GM12878 (cell line): ENCODE results near the gene GPC3. TPM values are rescaled to one million over a fixed set of nuclear protein-coding genes. Genes with fewer than 3 reads are reported as not detected.

Source experiments
- ATAC-seq: fragments of 200-7000 bp; cut with Tn5 transposase; 3 replicates; pipeline ENCODE4 v1.9.1; 2020; ENCODE audit warnings: mild to moderate bottlenecking, moderate library complexity
- BruUV-seq: library from RNA; stranded (reverse); fragments of 400-500 nt; replicated peaks from 2 replicates; lab custom pipeline; 2021; lab: Mats Ljungman, UMichigan
- CTCF ChIA-PET: fragments of 300-600 bp; sonication (Branson Sonifier 250); formaldehyde crosslinking; extraction: SDS; loops from one replicate; lab custom pipeline; 2021; ENCODE audit warnings: inconsistent platforms; lab: Yijun Ruan, JAX
- POLR2A ChIA-PET: fragments of 350-600 bp; formaldehyde crosslinking; extraction: SDS; loops from one replicate; lab custom pipeline; 2021; ENCODE audit warnings: inconsistent platforms; lab: Charles Lee
- RAD21 ChIA-PET: fragments of 300-600 bp; sonication (Branson Sonifier 250); formaldehyde crosslinking; loops from one replicate; lab custom pipeline; 2023; ENCODE audit warnings: antibody characterized with exemption; ENCODE audit not compliant: unreplicated experiment; lab: Charles Lee
- SMC1A ChIA-PET: fragments of 300-600 bp; sonication (Branson Sonifier 250); formaldehyde crosslinking; loops from one replicate; lab custom pipeline; 2023; ENCODE audit not compliant: unreplicated experiment, uncharacterized antibody; lab: Charles Lee
- DNase-seq: peaks from one replicate; pipeline ENCODE4 v3.0.0-alpha.2; 2011; ENCODE audit warnings: low read depth, low spot score
- FAIRE-seq: peaks from 3 replicates; lab custom pipeline; 2011; peaks lifted over from hg19 to GRCh38; lab: Jason Lieb, UNC
- H2AFZ ChIP-seq: 2 replicates; pipeline ENCODE4 v1.6.0; 2011; ENCODE audit warnings: low read depth, low read length, control low read depth; ENCODE audit not compliant: control insufficient read depth
- H3K27ac ChIP-seq: 2 replicates; pipeline ENCODE4 v1.5.1; 2011; ENCODE audit warnings: control low read depth; ENCODE audit not compliant: control insufficient read depth, insufficient read depth
- H3K27me3 ChIP-seq, 2 experiments: replicated peaks in 1 of 2; 2 replicates each; pipeline versions ENCODE4 v1.6.0 to v1.6.1; 2011; ENCODE audit warnings: low read length in 1 of 2; ENCODE audit not compliant: control insufficient read depth in 2 of 2, insufficient read depth in 2 of 2
- H3K36me3 ChIP-seq, 2 experiments: 2 replicates each; pipeline ENCODE4 v1.5.1; 2011; ENCODE audit warnings: low read length in 1 of 2; ENCODE audit not compliant: control insufficient read depth in 2 of 2, insufficient read depth in 2 of 2
- H3K4me1 ChIP-seq: 2 replicates; pipeline ENCODE4 v1.6.1; 2011; ENCODE audit warnings: mild to moderate bottlenecking, low read length, moderate library complexity, mixed read lengths; ENCODE audit not compliant: control insufficient read depth, insufficient read depth
- H3K4me2 ChIP-seq: 2 replicates; pipeline ENCODE4 v1.6.0; 2011; ENCODE audit warnings: control low read depth; ENCODE audit not compliant: control insufficient read depth, insufficient read depth
- H3K4me3 ChIP-seq: fragments of 200-600 bp; sonication (generic); 2 replicates; pipeline ENCODE4 v1.5.1; 2016
- H3K79me2 ChIP-seq: 2 replicates; pipeline ENCODE4 v1.6.0; 2011; ENCODE audit warnings: low read length; ENCODE audit not compliant: control insufficient read depth, insufficient read depth
- H3K9ac ChIP-seq: 2 replicates; pipeline ENCODE4 v1.8.0; 2011; ENCODE audit warnings: low read length, control low read depth, mixed read lengths; ENCODE audit not compliant: control insufficient read depth, insufficient read depth
- H3K9me3 ChIP-seq: replicated peaks from 3 replicates; pipeline ENCODE4 v1.5.1; 2011; ENCODE audit warnings: mild to moderate bottlenecking, low read length; ENCODE audit not compliant: control insufficient read depth, insufficient read depth
- H4K20me1 ChIP-seq: 2 replicates; pipeline ENCODE4 v1.6.0; 2011; ENCODE audit not compliant: control insufficient read depth, insufficient read depth
- ASH2L ChIP-seq: fragments of 300-600, 200-600 bp; sonication (generic); IDR thresholded peaks from 2 replicates; pipeline ENCODE4 v1.6.1; 2017; ENCODE audit warnings: low read depth, mild to moderate bottlenecking, borderline replicate concordance
- FOS ChIP-seq: IDR thresholded peaks from 3 replicates; pipeline ENCODE4 v1.6.1; 2011; ENCODE audit warnings: borderline replicate concordance; ENCODE audit not compliant: insufficient read length; ENCODE audit errors: extremely low read depth
- HCFC1 ChIP-seq: fragments of 150-350 bp; IDR thresholded peaks from 2 replicates; pipeline ENCODE4 v1.6.1; 2014; ENCODE audit warnings: low read length
- HDAC6 ChIP-seq: fragments of 200-600 bp; sonication (generic); IDR thresholded peaks from one replicate; pipeline ENCODE4 v1.8.0; 2017; ENCODE audit warnings: antibody characterized with exemption; ENCODE audit not compliant: unreplicated experiment
- LARP7 ChIP-seq: fragments of 450-650 bp; IDR thresholded peaks from 2 replicates; pipeline ENCODE4 v1.6.1; 2017; ENCODE audit warnings: mild to moderate bottlenecking
- NFYA ChIP-seq: IDR thresholded peaks from 2 replicates; pipeline ENCODE4 v1.6.1; 2011; ENCODE audit warnings: low read depth, mild to moderate bottlenecking, low read length, improper control_type of control experiment, borderline replicate concordance
- POLR2A ChIP-seq: IDR thresholded peaks from 2 replicates; pipeline ENCODE4 v1.6.1; 2011; ENCODE audit warnings: low read depth, mild to moderate bottlenecking, low read length
- RFX5 ChIP-seq: IDR thresholded peaks from 2 replicates; pipeline ENCODE4 v1.6.1; 2011; ENCODE audit warnings: low read depth, low read length, improper control_type of control experiment
- ZBED1 ChIP-seq: IDR thresholded peaks from 2 replicates; pipeline ENCODE4 v1.6.1; 2016; ENCODE audit warnings: borderline replicate concordance
- ZNF24 ChIP-seq: fragments of 450-650 bp; IDR thresholded peaks from 2 replicates; pipeline ENCODE4 v1.6.1; 2017; ENCODE audit warnings: antibody characterized with exemption, mild to moderate bottlenecking
- ZZZ3 ChIP-seq: IDR thresholded peaks from 2 replicates; pipeline ENCODE4 v1.6.1; 2011; ENCODE audit warnings: low read depth; ENCODE audit not compliant: control insufficient read depth, insufficient read length
- WGBS: methylation state at CpG from one replicate; pipeline ENCODE4 v1.1.6; 2016; ENCODE audit warnings: low lambda C conversion rate; ENCODE audit not compliant: insufficient replicate concordance, insufficient coverage; ENCODE audit errors: missing lambda C conversion rate; 5-methylcytosine and 5-hydroxymethylcytosine counted together
- in situ Hi-C: fragments of 300-500 bp; cut with MboI; formaldehyde crosslinking; loops from 9 replicates; pipeline ENCODE4 v1.14.3; 2018; ENCODE audit warnings: mixed read lengths
- intact Hi-C: fragments of 100-400 bp; cut with micrococcal nuclease; formaldehyde crosslinking; loops from one replicate; pipeline ENCODE4 v1.14.2; 2022; ENCODE audit not compliant: unreplicated experiment
- polyA plus RNA-seq, 11 experiments: library from polyadenylated mRNA; depleted of rRNA in 4 of 11; unstranded in 6 of 11; stranded (reverse) in 5 of 11; fragments of >200 nt; fragmentation: Nextera tagmentation in 4 of 11; fragmentation: Illumina TruSeq in 1 of 11; extraction: Ambion mirVana in 4 of 11; extraction: Trizol in 1 of 11; gene quantifications; 1 replicate in 1 of 11; 2 replicates in 10 of 11; pipeline versions ENCODE4 v1.2.1 to v1.2.3, GENCODE V29; 2011 to 2016; ENCODE audit warnings: inconsistent platforms in 2 of 11, missing spikeins in 2 of 11, low read depth in 1 of 11
- total RNA-seq, 4 experiments: library from RNA; depleted of rRNA in 3 of 4; stranded (reverse); fragments of >200 nt in 3 of 4; fragmentation: Illumina TruSeq in 1 of 4; extraction: Trizol in 1 of 4; gene quantifications; 2 replicates each; pipeline versions ENCODE4 v1.2.1 to v1.2.3, GENCODE V29; 2013 to 2021
- TF ChIP-seq, protein P1 (sequence below): IDR thresholded peaks from 2 replicates; pipeline ENCODE4 v1.6.1; 2012; ENCODE audit warnings: low read depth, low read length, improper control_type of control experiment
- TF ChIP-seq, protein P2 (sequence below): fragments of 450-650 bp; IDR thresholded peaks from 2 replicates; pipeline ENCODE4 v1.6.1; 2016; ENCODE audit warnings: mild to moderate bottlenecking, moderate library complexity, borderline replicate concordance
- TF ChIP-seq, protein P3 (sequence below): fragments of 150-350 bp; IDR thresholded peaks from 2 replicates; pipeline ENCODE4 v1.6.1; 2016; ENCODE audit warnings: low read depth, low read length

GPC3 gene
- total and polyA plus RNA-seq, 10 of the 15 experiments (the other 5 are each of a cell fraction or from before 2014, with no cell fraction given): 0.09 to 0.82 TPM; not detected in 8

DNA sequence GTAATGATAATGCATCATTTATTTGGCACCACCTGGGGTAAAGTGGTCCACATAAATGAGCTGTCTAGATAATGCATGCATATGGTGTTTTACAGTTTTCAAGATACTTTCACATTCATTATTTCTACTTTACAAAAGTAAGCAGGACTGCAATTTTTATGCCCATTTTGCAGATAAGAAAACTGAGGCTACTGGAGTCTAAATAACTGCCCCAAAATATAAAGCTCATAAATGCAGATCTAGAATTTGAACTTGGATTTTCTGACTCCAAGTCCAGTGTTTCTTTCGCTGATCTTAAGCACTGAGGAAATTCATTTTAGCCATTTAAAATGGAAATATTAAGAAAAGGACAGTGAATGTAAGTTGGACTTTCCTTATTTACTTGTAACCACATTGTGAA is 36.5 kb downstream of the GPC3 start:
- Histone ChIP-seq H3K4me1 (no peaks in the 10 kb centered on the region), H3K79me2 (no peaks in the 10 kb centered on the region)
- no peak for FAIRE-seq
- TF ChIP-seq LARP7 (no peak), ZBED1 (no peak), HCFC1 (no peak), HDAC6 (no peak), ZZZ3 (no peak), ASH2L (no peak), ZNF24 (no peak), FOS (no peak), NFYA (no peak), RFX5 (no peak), POLR2A (no peak)
- TF ChIP-seq, protein P1, sequence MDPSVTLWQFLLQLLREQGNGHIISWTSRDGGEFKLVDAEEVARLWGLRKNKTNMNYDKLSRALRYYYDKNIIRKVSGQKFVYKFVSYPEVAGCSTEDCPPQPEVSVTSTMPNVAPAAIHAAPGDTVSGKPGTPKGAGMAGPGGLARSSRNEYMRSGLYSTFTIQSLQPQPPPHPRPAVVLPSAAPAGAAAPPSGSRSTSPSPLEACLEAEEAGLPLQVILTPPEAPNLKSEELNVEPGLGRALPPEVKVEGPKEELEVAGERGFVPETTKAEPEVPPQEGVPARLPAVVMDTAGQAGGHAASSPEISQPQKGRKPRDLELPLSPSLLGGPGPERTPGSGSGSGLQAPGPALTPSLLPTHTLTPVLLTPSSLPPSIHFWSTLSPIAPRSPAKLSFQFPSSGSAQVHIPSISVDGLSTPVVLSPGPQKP: no peak
- TF ChIP-seq, protein P2, sequence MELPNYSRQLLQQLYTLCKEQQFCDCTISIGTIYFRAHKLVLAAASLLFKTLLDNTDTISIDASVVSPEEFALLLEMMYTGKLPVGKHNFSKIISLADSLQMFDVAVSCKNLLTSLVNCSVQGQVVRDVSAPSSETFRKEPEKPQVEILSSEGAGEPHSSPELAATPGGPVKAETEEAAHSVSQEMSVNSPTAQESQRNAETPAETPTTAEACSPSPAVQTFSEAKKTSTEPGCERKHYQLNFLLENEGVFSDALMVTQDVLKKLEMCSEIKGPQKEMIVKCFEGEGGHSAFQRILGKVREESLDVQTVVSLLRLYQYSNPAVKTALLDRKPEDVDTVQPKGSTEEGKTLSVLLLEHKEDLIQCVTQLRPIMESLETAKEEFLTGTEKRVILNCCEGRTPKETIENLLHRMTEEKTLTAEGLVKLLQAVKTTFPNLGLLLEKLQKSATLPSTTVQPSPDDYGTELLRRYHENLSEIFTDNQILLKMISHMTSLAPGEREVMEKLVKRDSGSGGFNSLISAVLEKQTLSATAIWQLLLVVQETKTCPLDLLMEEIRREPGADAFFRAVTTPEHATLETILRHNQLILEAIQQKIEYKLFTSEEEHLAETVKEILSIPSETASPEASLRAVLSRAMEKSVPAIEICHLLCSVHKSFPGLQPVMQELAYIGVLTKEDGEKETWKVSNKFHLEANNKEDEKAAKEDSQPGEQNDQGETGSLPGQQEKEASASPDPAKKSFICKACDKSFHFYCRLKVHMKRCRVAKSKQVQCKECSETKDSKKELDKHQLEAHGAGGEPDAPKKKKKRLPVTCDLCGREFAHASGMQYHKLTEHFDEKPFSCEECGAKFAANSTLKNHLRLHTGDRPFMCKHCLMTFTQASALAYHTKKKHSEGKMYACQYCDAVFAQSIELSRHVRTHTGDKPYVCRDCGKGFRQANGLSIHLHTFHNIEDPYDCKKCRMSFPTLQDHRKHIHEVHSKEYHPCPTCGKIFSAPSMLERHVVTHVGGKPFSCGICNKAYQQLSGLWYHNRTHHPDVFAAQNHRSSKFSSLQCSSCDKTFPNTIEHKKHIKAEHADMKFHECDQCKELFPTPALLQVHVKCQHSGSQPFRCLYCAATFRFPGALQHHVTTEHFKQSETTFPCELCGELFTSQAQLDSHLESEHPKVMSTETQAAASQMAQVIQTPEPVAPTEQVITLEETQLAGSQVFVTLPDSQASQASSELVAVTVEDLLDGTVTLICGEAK: no peak
- TF ChIP-seq, protein P3, sequence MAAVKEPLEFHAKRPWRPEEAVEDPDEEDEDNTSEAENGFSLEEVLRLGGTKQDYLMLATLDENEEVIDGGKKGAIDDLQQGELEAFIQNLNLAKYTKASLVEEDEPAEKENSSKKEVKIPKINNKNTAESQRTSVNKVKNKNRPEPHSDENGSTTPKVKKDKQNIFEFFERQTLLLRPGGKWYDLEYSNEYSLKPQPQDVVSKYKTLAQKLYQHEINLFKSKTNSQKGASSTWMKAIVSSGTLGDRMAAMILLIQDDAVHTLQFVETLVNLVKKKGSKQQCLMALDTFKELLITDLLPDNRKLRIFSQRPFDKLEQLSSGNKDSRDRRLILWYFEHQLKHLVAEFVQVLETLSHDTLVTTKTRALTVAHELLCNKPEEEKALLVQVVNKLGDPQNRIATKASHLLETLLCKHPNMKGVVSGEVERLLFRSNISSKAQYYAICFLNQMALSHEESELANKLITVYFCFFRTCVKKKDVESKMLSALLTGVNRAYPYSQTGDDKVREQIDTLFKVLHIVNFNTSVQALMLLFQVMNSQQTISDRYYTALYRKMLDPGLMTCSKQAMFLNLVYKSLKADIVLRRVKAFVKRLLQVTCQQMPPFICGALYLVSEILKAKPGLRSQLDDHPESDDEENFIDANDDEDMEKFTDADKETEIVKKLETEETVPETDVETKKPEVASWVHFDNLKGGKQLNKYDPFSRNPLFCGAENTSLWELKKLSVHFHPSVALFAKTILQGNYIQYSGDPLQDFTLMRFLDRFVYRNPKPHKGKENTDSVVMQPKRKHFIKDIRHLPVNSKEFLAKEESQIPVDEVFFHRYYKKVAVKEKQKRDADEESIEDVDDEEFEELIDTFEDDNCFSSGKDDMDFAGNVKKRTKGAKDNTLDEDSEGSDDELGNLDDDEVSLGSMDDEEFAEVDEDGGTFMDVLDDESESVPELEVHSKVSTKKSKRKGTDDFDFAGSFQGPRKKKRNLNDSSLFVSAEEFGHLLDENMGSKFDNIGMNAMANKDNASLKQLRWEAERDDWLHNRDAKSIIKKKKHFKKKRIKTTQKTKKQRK: no peak
- TF ChIP-seq, all 136 proteins: peak for 0
- Histone ChIP-seq H3K4me3 (no peak overlapping the region), H3K36me3 (no peaks in the 10 kb centered on the region), H3K4me2 (no peak overlapping the region), H3K27me3 (no peaks in the 10 kb centered on the region), H3K27ac (no peak overlapping the region), H4K20me1 (no peaks in the 10 kb centered on the region), H3K9ac (no peak overlapping the region), H2AFZ (no peak overlapping the region), H3K9me3 (no peaks in the 10 kb centered on the region)
- ChIA-PET SMC1A (no interaction called here), RAD21 (no interaction called here), POLR2A (no interaction called here), CTCF (no interaction called here)
- no peak for DNase-seq
- 0% methylated on average over 1 of the region's 1 CpG for WGBS
- in situ Hi-C loops (no loop called here), intact Hi-C loops (no loop called here)
- BruUV-seq: no TSS peak
- no peak for ATAC-seq
